GM21723 (cell line): ENCODE results near the gene KRTAP10-2.
"Not testable (repeated sequence)": the region's sequence is repeated elsewhere in the genome, so short reads cannot be mapped to it uniquely, and the experiment has no call there.

ENCODE experiments used
- ATAC-seq: cut with Tn5 transposase; IDR thresholded peaks from one replicate; pipeline ENCODE4 v1.9.1; 2021; ENCODE audit warnings: mild to moderate bottlenecking, moderate library complexity; ENCODE audit not compliant: unreplicated experiment

The KRTAP10-2 gene

GRCh38 chr21:44503006-44503889, 48.1 kb downstream of the KRTAP10-2 start:
- not testable (repeated sequence) for ATAC-seq

- ATAC-seq = no peak
Observed at GRCh38 chr21:44502171-44502958, 48.9 kb downstream of the KRTAP10-2 start.
